ENCODE data around the gene IFNL1. TPM values are rescaled to one million over a fixed set of nuclear protein-coding genes. Genes with fewer than 3 reads are reported as not detected.

Gene IFNL1
- total and polyA plus RNA-seq, 2 experiments from 2014 or later: not detected

DNA sequence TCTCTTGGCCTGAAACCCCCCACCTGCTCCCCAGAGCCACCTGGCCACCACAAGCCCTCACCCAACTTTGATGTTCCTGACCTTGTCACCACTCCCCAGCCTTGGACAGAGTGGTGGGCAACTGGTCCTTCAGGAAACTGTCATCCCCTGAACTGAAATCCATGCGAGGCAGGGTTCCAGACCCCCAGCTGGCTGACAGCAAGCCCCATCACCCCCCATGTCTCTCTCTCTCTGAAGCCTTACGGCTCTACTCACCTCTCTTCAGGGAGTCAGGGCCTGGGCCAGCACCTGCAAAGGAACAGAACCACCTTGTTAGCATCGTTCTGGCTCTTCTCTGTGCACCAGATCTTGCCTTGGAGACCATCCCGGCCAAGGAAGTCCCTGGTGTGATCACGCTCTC is 21.9 kb downstream of the IFNL1 start:
- H3K4me1 ChIP-seq (ENCODE audit: low read depth): peaks cover 5% of the 10 kb centered on the region
- TF ChIP-seq, protein P1, sequence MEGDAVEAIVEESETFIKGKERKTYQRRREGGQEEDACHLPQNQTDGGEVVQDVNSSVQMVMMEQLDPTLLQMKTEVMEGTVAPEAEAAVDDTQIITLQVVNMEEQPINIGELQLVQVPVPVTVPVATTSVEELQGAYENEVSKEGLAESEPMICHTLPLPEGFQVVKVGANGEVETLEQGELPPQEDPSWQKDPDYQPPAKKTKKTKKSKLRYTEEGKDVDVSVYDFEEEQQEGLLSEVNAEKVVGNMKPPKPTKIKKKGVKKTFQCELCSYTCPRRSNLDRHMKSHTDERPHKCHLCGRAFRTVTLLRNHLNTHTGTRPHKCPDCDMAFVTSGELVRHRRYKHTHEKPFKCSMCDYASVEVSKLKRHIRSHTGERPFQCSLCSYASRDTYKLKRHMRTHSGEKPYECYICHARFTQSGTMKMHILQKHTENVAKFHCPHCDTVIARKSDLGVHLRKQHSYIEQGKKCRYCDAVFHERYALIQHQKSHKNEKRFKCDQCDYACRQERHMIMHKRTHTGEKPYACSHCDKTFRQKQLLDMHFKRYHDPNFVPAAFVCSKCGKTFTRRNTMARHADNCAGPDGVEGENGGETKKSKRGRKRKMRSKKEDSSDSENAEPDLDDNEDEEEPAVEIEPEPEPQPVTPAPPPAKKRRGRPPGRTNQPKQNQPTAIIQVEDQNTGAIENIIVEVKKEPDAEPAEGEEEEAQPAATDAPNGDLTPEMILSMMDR (IDR thresholded peaks at IDR 0.05; ENCODE audit: low read depth, low read length): no peak
- no peak overlapping the region for H3K27ac ChIP-seq
- H3K9me3 ChIP-seq (ENCODE audit: low read depth): no peaks in the 10 kb centered on the region
- peaks cover 14% of the 10 kb centered on the region for H3K36me3 ChIP-seq
- no peaks in the 10 kb centered on the region for H3K27me3 ChIP-seq
- no peak overlapping the region for H3K4me3 ChIP-seq
- DNase-seq (ENCODE audit: low read depth in 1 of 2, low spot score in 1 of 2): no peak

DNA sequence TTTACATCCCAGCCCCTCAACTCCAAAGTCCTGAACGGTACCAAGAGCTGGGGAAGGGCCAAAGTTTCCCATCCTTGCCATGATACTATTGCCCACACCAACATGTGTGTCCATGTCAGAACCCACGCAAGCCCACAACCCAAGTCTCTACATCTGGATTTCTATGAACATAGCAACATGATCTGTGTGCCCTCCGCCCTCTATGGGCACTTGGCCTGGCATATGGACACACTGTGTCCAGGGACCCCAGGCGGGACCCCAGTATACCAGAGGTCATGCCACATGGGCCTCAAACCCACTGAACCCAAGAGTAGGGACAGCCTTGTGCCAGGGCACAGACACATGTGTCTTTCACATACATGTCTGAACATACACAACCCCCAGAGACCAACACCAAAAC is 22.5 kb downstream of the IFNL1 start:
- Histone ChIP-seq H3K36me3 (peaks cover 8% of the 10 kb centered on the region), H3K9me3 (ENCODE audit: low read depth) (no peaks in the 10 kb centered on the region), H3K27me3 (no peaks in the 10 kb centered on the region), H3K4me3 (no peak overlapping the region), H3K27ac (no peak overlapping the region), H3K4me1 (ENCODE audit: low read depth) (peaks cover 5% of the 10 kb centered on the region)
- TF ChIP-seq, protein P1 (IDR thresholded peaks at IDR 0.05; ENCODE audit: low read depth, low read length): no peak
- DNase-seq (ENCODE audit: low read depth in 1 of 2, low spot score in 1 of 2): no peak

DNA sequence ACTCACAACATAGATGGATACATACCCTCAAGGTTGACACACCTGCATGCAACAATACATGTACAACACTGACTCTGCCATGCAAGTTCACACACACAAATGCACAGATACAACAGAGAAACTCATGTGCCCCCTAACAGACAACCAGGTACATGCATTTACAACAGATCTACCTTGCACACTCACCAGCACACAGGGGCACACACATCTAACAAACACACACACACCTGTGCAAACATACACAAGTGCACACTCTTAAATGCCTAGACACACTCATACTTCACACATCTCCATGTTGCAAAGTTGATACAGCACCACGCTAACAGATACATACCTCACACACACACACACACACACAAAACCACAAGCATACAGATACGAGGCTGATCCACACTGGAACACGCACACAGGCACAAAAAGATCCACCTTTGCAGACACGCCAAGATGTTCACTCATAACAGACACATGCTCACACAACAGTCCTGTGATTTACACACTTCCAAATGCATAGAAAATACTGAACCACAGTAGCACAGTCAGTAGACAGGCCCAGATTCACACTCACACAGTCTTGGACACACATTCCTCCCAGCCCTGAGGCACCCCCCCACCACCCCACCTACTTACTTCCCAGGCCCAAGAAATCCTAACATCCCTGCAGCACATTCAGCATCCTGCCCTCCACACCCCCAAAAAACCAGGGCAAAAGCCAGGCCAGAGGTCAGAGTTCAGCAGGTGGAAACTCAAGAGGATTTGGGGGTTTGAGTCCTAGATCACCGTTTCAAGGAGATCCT is 23.1 kb downstream of the IFNL1 start:
- DNase-seq (ENCODE audit: low read depth in 1 of 2, low spot score in 1 of 2): no peak
- Histone ChIP-seq H3K4me3 (peak overlapping the region; percentile 99), H3K27ac (no peak overlapping the region), H3K4me1 (ENCODE audit: low read depth) (peaks cover 5% of the 10 kb centered on the region), H3K36me3 (peaks cover 2% of the 10 kb centered on the region), H3K9me3 (ENCODE audit: low read depth) (no peaks in the 10 kb centered on the region), H3K27me3 (no peaks in the 10 kb centered on the region)
- TF ChIP-seq, protein P1 (IDR thresholded peaks at IDR 0.05; ENCODE audit: low read depth, low read length): no peak

DNA sequence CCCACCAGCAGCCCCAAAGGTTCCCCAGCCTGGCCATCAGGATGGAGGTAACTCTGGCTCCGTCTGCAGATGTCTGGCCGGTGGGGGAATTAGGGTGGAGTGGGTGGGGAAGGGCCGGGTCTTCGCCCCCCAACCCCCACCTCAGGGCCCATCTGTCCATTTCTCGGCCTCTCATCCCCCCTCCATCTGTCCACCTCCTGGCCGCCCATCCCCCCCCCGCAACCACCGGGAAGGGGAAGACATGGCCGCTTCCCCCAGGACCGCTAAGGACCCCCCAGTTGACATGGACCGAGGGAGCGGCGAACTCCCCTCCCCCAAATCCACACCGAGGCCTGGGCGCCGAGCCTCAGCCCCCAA is 23.7 kb downstream of the IFNL1 start:
- peaks cover 5% of the 10 kb centered on the region for H3K4me1 ChIP-seq (ENCODE audit: low read depth)
- DNase-seq (ENCODE audit: low read depth in 1 of 2, low spot score in 1 of 2): no peak

DNA sequence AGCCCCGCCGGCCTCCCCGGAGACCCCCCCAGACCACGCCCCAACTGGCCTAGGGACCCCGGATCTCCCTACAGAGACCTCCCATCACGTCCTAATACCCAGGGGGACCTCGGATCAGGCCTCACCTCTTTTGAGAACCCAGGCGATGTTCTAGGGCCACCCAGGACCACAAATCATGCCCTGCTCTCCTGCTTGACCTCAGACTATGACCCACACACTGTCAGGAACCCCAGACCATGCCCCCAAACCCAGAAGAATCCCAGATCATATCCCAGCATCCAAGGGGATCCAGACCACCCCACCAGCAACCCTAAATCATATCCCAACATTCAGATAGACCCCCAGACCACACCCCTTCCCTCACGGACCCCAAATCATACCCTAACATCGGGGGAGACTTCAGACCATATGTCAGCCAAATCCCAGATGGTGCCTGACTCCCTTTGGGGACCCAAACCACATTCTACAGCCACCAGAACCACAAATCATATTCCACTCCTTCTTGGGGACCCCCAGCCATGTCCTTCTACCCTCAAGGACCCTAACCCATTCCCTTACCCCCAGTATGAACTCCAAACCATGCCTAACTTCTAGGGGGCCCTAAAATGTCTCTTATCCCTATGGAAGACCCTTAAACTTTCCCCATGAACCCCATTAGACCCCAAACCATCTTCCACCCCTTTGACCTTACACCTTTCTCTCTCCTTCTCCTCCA is 25.1 kb downstream of the IFNL1 start:
- Histone ChIP-seq H3K9me3 (ENCODE audit: low read depth) (no peaks in the 10 kb centered on the region), H3K4me1 (ENCODE audit: low read depth) (peaks cover 5% of the 10 kb centered on the region), H3K27ac (no peak overlapping the region), H3K36me3 (no peaks in the 10 kb centered on the region), H3K27me3 (no peaks in the 10 kb centered on the region), H3K4me3 (peak overlapping the region; percentile 15)
- TF ChIP-seq, protein P1 (IDR thresholded peaks at IDR 0.05; ENCODE audit: low read depth, low read length): no peak
- DNase-seq (ENCODE audit: low read depth in 1 of 2, low spot score in 1 of 2): no peak

More for the DNA sequence above, 23.7 kb downstream of the IFNL1 start:
- TF ChIP-seq, protein P1 (IDR thresholded peaks at IDR 0.05; ENCODE audit: low read depth, low read length): no peak
- H3K27ac ChIP-seq: no peak overlapping the region
- no peaks in the 10 kb centered on the region for H3K36me3 ChIP-seq
- no peaks in the 10 kb centered on the region for H3K27me3 ChIP-seq
- no peaks in the 10 kb centered on the region for H3K9me3 ChIP-seq (ENCODE audit: low read depth)
- H3K4me3 ChIP-seq: peak overlapping the region; percentile 99

All from cardiac muscle cell (in vitro differentiated cells and primary cell).